ENCODE data around the gene SCN3B. TPM values are rescaled to one million over a fixed set of nuclear protein-coding genes. Genes with fewer than 3 reads are reported as not detected.

The SCN3B gene
- total RNA-seq, 1 donor from 2014 or later, result 34.1 TPM

DNA sequence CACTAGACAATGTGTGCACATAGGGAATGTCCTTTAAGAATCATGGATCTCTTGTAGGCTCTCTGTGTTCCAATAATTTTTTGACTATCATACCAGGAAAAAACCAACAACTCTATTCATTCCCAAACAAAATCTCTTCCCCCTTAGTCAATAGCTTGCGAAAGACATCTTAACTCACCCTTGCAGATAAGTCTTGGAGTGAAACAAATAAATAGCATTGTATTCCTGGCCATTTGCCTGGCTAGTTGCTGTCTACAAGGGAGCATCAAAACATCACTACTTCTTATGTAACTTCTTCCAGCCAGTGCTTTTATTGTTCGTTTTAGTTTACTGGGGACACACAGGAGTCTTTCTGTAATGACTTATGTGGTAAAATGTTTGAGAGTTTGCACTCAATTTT is 29.4 kb downstream of the SCN3B start:
- H3K36me3 Mint-ChIP-seq (ENCODE audit: low read depth, unreplicated experiment), result peaks cover 39% of the 10 kb centered on the region
- TF ChIP-seq, protein P1, sequence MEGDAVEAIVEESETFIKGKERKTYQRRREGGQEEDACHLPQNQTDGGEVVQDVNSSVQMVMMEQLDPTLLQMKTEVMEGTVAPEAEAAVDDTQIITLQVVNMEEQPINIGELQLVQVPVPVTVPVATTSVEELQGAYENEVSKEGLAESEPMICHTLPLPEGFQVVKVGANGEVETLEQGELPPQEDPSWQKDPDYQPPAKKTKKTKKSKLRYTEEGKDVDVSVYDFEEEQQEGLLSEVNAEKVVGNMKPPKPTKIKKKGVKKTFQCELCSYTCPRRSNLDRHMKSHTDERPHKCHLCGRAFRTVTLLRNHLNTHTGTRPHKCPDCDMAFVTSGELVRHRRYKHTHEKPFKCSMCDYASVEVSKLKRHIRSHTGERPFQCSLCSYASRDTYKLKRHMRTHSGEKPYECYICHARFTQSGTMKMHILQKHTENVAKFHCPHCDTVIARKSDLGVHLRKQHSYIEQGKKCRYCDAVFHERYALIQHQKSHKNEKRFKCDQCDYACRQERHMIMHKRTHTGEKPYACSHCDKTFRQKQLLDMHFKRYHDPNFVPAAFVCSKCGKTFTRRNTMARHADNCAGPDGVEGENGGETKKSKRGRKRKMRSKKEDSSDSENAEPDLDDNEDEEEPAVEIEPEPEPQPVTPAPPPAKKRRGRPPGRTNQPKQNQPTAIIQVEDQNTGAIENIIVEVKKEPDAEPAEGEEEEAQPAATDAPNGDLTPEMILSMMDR (IDR thresholded peaks at IDR 0.05; ENCODE audit: unreplicated experiment), result no peak
- H3K4me3 Mint-ChIP-seq (ENCODE audit: unreplicated experiment), result peak overlapping the region; percentile 68
- peaks cover 10% of the 10 kb centered on the region for H3K27me3 Mint-ChIP-seq (ENCODE audit: unreplicated experiment)
- H3K27ac Mint-ChIP-seq (ENCODE audit: unreplicated experiment), result no peak overlapping the region
- DNase-seq (ENCODE audit: low spot score), result no peak
- H3K4me1 Mint-ChIP-seq (ENCODE audit: unreplicated experiment), result peaks cover 10% of the 10 kb centered on the region
- H3K9me3 Mint-ChIP-seq (ENCODE audit: unreplicated experiment), result no peaks in the 10 kb centered on the region

DNA sequence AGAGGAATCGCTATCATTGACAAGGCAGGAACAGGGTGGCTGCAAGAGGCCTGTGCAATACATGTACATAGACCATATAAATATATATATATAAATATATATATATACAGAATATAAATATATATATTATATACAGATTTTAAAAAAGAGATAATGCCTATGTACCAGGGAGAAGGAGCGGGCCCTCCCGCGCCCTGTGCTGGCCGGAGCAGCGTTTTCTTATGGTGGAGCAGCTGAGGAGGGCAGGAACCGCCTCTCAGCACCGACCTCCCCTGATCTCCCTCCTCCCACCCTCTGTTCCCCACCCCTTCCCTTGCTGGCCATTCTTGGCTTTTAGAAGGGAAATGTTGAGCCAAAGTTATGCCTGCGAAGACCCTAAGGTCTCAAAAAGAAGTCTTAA is 31.8 kb downstream of the SCN3B start:
- Mint-ChIP-seq H3K27me3 (ENCODE audit: unreplicated experiment) (peaks cover 10% of the 10 kb centered on the region), H3K4me3 (ENCODE audit: unreplicated experiment) (no peak overlapping the region), H3K9me3 (ENCODE audit: unreplicated experiment) (no peaks in the 10 kb centered on the region), H3K27ac (ENCODE audit: unreplicated experiment) (no peak overlapping the region), H3K36me3 (ENCODE audit: low read depth, unreplicated experiment) (peaks cover 58% of the 10 kb centered on the region), H3K4me1 (ENCODE audit: unreplicated experiment) (no peaks in the 10 kb centered on the region)
- DNase-seq (ENCODE audit: low spot score), result no peak
- TF ChIP-seq, protein P1 (IDR thresholded peaks at IDR 0.05; ENCODE audit: unreplicated experiment), result no peak

DNA sequence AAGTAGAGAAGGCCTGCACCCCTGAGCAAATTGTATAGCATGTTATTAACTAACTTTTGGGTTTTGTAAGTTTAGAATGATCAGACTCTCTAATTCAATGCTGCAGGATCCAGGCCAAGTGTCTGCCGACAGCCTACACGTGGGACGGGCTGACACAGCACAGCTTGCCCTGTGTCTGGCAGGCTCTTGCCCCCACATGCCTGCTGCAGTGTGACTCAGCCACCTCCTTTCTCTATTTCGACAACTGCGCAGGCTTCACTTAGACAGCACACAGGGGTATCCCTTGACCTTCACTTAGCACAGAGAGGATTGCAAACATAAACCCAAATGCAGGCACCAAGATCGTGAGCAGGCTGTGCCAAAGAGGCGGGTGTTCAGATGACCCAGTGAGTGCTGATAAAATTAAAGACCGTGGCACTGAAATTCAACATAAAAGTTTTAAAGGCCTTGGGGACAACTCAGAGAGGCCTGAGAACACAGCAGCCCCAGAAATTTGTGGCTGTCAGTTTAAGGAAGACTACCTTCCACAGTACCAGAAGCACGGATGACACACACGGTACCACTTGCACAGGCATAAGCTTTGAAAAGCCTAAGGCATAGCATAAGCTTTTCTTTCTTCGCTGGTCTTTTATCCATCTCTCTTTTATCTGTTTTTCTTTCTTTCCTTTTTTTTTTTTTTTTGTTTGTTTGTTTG is 37.8 kb downstream of the SCN3B start:
- Mint-ChIP-seq H3K9me3 (ENCODE audit: unreplicated experiment) (no peaks in the 10 kb centered on the region), H3K4me1 (ENCODE audit: unreplicated experiment) (no peaks in the 10 kb centered on the region), H3K4me3 (ENCODE audit: unreplicated experiment) (no peak overlapping the region), H3K36me3 (ENCODE audit: low read depth, unreplicated experiment) (peaks cover 64% of the 10 kb centered on the region), H3K27me3 (ENCODE audit: unreplicated experiment) (peaks cover 12% of the 10 kb centered on the region), H3K27ac (ENCODE audit: unreplicated experiment) (no peak overlapping the region)
- TF ChIP-seq, protein P1 (IDR thresholded peaks at IDR 0.05; ENCODE audit: unreplicated experiment), result no peak
- DNase-seq (ENCODE audit: low spot score), result no peak

DNA sequence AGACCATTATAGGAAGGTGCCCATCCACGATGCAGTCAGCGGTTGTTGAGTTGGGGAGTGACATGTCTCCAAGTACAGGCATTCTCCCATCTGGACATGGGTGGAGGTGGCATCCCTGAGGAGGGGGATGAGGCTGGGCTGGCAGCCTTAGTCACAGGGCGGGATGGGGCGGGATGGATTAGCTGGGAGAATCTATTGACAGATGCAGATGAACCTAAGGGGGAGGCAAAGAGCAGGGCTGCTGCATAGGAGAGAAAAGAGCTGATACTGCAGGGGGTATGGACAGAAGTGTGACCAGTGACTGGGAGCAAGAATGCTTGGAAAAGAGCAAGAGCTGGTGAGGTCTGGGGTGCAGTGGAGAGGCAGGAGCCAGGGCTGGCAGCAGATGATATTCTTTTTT is 42.7 kb downstream of the SCN3B start:
- no peaks in the 10 kb centered on the region for H3K9me3 Mint-ChIP-seq (ENCODE audit: unreplicated experiment)
- no peak overlapping the region for H3K4me3 Mint-ChIP-seq (ENCODE audit: unreplicated experiment)
- DNase-seq (ENCODE audit: low spot score), result no peak
- TF ChIP-seq, protein P1 (IDR thresholded peaks at IDR 0.05; ENCODE audit: unreplicated experiment), result no peak
- peaks cover 4% of the 10 kb centered on the region for H3K4me1 Mint-ChIP-seq (ENCODE audit: unreplicated experiment)
- peaks cover 13% of the 10 kb centered on the region for H3K27me3 Mint-ChIP-seq (ENCODE audit: unreplicated experiment)
- H3K27ac Mint-ChIP-seq (ENCODE audit: unreplicated experiment), result no peak overlapping the region
- peaks cover 70% of the 10 kb centered on the region for H3K36me3 Mint-ChIP-seq (ENCODE audit: low read depth, unreplicated experiment)

DNA sequence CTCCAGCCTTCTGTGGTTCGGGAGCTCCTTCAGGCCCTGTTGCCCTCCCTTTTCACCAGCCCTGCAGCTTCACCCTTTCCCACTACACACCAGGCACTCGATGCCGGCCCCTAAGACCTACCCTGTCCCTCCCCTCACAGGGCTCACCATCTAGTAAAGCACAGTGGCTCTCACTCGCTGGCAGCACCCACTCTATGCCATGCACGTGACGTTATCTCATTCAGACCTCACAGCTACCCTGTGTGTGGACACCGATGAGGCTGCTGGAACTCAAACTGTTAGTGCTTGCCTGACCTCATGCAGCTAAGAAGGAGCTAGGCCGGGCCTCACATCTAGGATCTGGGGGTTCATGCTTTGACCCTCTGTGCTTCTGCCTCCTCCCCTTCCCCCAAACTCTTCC is 45.5 kb downstream of the SCN3B start:
- TF ChIP-seq, protein P1 (IDR thresholded peaks at IDR 0.05; ENCODE audit: unreplicated experiment), result no peak
- no peak overlapping the region for H3K27ac Mint-ChIP-seq (ENCODE audit: unreplicated experiment)

More for the DNA sequence above, 45.5 kb downstream of the SCN3B start:
- Mint-ChIP-seq H3K36me3 (ENCODE audit: low read depth, unreplicated experiment) (peaks cover 75% of the 10 kb centered on the region), H3K4me1 (ENCODE audit: unreplicated experiment) (peaks cover 11% of the 10 kb centered on the region), H3K27me3 (ENCODE audit: unreplicated experiment) (peaks cover 12% of the 10 kb centered on the region), H3K4me3 (ENCODE audit: unreplicated experiment) (no peak overlapping the region), H3K9me3 (ENCODE audit: unreplicated experiment) (no peaks in the 10 kb centered on the region)
- DNase-seq (ENCODE audit: low spot score), result no peak

Data from endothelial cell (in vitro differentiated cells).